SK-N-SH treated with all-trans-retinoic acid at 6 μM for 48 hours (cell line): ENCODE results near the gene PPP1R3C.

Experiments
- ARNTL ChIP-seq: fragments of 450-650 bp; formaldehyde crosslinking; IDR thresholded peaks from 2 replicates; pipeline ENCODE4 v1.5.0; 2020; ENCODE audit warnings: low read depth, mild to moderate bottlenecking, moderate library complexity, borderline replicate concordance
- CSDC2 ChIP-seq: fragments of 250-450 bp; sonication (Bioruptor Pico); IDR thresholded peaks from 2 replicates; pipeline ENCODE4 v1.5.0; 2020; ENCODE audit warnings: mild to moderate bottlenecking, moderate library complexity
- ESRRG ChIP-seq: fragments of 250-450 bp; sonication (Bioruptor Pico); IDR thresholded peaks from 2 replicates; pipeline ENCODE4 v1.6.1; 2021; ENCODE audit warnings: mild to moderate bottlenecking
- ISL1 ChIP-seq: fragments of 250-450 bp; sonication (Bioruptor Pico); IDR thresholded peaks from 2 replicates; pipeline ENCODE4 v2.1.2; 2022; ENCODE audit warnings: mild to moderate bottlenecking, moderate library complexity
- OSR1 ChIP-seq: fragments of 250-450 bp; sonication (Bioruptor Pico); IDR thresholded peaks from 2 replicates; pipeline ENCODE4 v1.8.0; 2022; ENCODE audit warnings: moderate library complexity, mild to moderate bottlenecking, inconsistent platforms
- RARB ChIP-seq: fragments of 250-450 bp; sonication (Bioruptor Pico); IDR thresholded peaks from 2 replicates; pipeline ENCODE4 v1.8.0; 2021; ENCODE audit warnings: mild to moderate bottlenecking, moderate library complexity
- TOX ChIP-seq: fragments of 250-450 bp; sonication (Bioruptor Pico); IDR thresholded peaks from 2 replicates; pipeline ENCODE4 v1.8.0; 2021; ENCODE audit warnings: mild to moderate bottlenecking, moderate library complexity, borderline replicate concordance
- ZFP30 ChIP-seq: fragments of 450-650 bp; formaldehyde crosslinking; IDR thresholded peaks from 2 replicates; pipeline ENCODE4 v1.5.0; 2022; ENCODE audit warnings: mild to moderate bottlenecking, moderate library complexity
- ZNF565 ChIP-seq: fragments of 450-650 bp; formaldehyde crosslinking; conservative IDR thresholded peaks from 2 replicates; pipeline ENCODE4 v1.5.0; 2020; ENCODE audit warnings: low read depth, mild to moderate bottlenecking, moderate library complexity
- ZNF70 ChIP-seq: fragments of 450-650 bp; formaldehyde crosslinking; IDR thresholded peaks from 2 replicates; pipeline ENCODE4 v1.5.0; 2020; ENCODE audit warnings: mild to moderate bottlenecking, moderate library complexity
- ZNF8 ChIP-seq: fragments of 450-650 bp; formaldehyde crosslinking; IDR thresholded peaks from 2 replicates; pipeline ENCODE4 v1.5.0; 2020; ENCODE audit warnings: mild to moderate bottlenecking, moderate library complexity
- TF ChIP-seq, protein P1 (sequence below): fragments of 250-450 bp; sonication (Bioruptor Pico); IDR thresholded peaks from 2 replicates; pipeline ENCODE4 v1.5.1; 2020; ENCODE audit warnings: low read depth, mild to moderate bottlenecking, moderate library complexity
- TF ChIP-seq, protein P2 (sequence below): fragments of 250-450 bp; sonication (Bioruptor Pico); IDR thresholded peaks from 2 replicates; pipeline ENCODE4 v1.8.0; 2020; ENCODE audit warnings: mild to moderate bottlenecking, moderate library complexity, borderline replicate concordance
- TF ChIP-seq, protein P3 (sequence below): fragments of 250-450 bp; sonication (Bioruptor Pico); IDR thresholded peaks from 2 replicates; pipeline ENCODE4 v1.5.1; 2021; ENCODE audit warnings: mild to moderate bottlenecking, moderate library complexity

DNA sequence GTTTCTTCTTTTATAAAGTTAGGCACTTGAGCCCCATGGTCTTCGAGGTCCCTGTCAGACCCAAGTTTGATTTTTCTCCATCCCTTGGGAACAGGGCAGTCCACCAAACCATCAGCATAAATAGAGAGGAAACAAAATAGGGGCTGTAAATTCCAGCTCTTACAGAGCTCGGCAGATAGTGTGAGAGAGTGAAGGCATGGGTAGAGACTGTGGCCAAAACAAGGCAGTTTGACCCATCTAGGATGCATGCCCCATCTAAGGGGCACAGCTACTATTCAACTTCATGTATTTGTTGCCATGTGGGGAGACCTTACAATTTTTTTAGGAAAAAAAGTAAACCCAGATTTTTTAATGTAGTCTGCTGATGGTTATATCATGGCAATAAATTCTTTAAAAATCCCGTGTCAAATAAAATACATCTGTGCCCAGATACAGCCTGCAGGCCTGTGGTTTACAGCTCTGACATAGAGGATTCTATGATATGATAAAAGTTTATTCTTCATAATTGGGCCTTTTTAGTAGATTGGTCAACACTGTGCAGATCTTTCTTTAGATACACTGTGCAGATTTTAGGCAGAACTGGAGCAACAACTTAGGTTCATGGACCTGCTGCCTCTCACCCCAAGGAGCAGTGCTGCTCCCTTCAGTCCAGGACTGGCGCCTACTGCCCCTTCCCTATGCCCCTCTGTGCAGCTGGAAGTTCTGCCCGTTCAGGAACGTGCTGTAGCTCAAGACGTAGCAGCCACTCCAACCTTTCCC, 5.3 kb downstream of the PPP1R3C start:
- no peak for TF ChIP-seq TOX (CRISPR knock-in tag)
- TF ChIP-seq ESRRG (CRISPR knock-in tag), result no peak
- TF ChIP-seq, protein P1, sequence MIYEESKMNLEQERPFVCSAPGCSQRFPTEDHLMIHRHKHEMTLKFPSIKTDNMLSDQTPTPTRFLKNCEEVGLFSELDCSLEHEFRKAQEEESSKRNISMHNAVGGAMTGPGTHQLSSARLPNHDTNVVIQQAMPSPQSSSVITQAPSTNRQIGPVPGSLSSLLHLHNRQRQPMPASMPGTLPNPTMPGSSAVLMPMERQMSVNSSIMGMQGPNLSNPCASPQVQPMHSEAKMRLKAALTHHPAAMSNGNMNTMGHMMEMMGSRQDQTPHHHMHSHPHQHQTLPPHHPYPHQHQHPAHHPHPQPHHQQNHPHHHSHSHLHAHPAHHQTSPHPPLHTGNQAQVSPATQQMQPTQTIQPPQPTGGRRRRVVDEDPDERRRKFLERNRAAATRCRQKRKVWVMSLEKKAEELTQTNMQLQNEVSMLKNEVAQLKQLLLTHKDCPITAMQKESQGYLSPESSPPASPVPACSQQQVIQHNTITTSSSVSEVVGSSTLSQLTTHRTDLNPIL, result no peak
- TF ChIP-seq ISL1 (CRISPR knock-in tag), result no peak
- TF ChIP-seq ZNF565 (CRISPR knock-in tag), result no peak
- TF ChIP-seq, protein P2, sequence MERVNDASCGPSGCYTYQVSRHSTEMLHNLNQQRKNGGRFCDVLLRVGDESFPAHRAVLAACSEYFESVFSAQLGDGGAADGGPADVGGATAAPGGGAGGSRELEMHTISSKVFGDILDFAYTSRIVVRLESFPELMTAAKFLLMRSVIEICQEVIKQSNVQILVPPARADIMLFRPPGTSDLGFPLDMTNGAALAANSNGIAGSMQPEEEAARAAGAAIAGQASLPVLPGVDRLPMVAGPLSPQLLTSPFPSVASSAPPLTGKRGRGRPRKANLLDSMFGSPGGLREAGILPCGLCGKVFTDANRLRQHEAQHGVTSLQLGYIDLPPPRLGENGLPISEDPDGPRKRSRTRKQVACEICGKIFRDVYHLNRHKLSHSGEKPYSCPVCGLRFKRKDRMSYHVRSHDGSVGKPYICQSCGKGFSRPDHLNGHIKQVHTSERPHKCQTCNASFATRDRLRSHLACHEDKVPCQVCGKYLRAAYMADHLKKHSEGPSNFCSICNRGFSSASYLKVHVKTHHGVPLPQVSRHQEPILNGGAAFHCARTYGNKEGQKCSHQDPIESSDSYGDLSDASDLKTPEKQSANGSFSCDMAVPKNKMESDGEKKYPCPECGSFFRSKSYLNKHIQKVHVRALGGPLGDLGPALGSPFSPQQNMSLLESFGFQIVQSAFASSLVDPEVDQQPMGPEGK (CRISPR knock-in tag), result no peak
- TF ChIP-seq, protein P3, sequence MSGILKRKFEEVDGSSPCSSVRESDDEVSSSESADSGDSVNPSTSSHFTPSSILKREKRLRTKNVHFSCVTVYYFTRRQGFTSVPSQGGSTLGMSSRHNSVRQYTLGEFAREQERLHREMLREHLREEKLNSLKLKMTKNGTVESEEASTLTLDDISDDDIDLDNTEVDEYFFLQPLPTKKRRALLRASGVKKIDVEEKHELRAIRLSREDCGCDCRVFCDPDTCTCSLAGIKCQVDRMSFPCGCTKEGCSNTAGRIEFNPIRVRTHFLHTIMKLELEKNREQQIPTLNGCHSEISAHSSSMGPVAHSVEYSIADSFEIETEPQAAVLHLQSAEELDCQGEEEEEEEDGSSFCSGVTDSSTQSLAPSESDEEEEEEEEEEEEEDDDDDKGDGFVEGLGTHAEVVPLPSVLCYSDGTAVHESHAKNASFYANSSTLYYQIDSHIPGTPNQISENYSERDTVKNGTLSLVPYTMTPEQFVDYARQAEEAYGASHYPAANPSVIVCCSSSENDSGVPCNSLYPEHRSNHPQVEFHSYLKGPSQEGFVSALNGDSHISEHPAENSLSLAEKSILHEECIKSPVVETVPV (CRISPR knock-in tag), result no peak
- no peak for TF ChIP-seq ZNF8 (CRISPR knock-in tag)
- no peak for TF ChIP-seq ZNF70 (CRISPR knock-in tag)
- no peak for TF ChIP-seq ARNTL (CRISPR knock-in tag)
- no peak for TF ChIP-seq CSDC2 (CRISPR knock-in tag)
- no peak for TF ChIP-seq OSR1 (CRISPR knock-in tag)
- TF ChIP-seq ZFP30 (CRISPR knock-in tag), result no peak
- no peak for TF ChIP-seq RARB (CRISPR knock-in tag)
